PFSK-1 (cell line): ENCODE data around the gene SPTAN1.
A peak's percentile ranks its signal among the peaks of the same experiment; 100 is the strongest.

Source experiments
- FOXP2 ChIP-seq: optimal IDR thresholded peaks from 2 replicates; pipeline ENCODE3; 2011; ENCODE audit warnings: borderline replicate concordance, control low read depth, inconsistent platforms; ENCODE audit not compliant: insufficient read depth; ENCODE audit errors: extremely low read length, extremely low read depth
- TF ChIP-seq, protein P1 (sequence below), 2 experiments: IDR thresholded peaks; 2 replicates each; pipeline versions ENCODE4 v1.6.1 to v1.8.0; 2011 to 2012; ENCODE audit warnings: low read depth in 2 of 2, low read length in 2 of 2, control low read depth in 1 of 2, inconsistent platforms in 1 of 2, mild to moderate bottlenecking in 1 of 2, moderate library complexity in 1 of 2; ENCODE audit not compliant: insufficient read depth in 1 of 2

DNA sequence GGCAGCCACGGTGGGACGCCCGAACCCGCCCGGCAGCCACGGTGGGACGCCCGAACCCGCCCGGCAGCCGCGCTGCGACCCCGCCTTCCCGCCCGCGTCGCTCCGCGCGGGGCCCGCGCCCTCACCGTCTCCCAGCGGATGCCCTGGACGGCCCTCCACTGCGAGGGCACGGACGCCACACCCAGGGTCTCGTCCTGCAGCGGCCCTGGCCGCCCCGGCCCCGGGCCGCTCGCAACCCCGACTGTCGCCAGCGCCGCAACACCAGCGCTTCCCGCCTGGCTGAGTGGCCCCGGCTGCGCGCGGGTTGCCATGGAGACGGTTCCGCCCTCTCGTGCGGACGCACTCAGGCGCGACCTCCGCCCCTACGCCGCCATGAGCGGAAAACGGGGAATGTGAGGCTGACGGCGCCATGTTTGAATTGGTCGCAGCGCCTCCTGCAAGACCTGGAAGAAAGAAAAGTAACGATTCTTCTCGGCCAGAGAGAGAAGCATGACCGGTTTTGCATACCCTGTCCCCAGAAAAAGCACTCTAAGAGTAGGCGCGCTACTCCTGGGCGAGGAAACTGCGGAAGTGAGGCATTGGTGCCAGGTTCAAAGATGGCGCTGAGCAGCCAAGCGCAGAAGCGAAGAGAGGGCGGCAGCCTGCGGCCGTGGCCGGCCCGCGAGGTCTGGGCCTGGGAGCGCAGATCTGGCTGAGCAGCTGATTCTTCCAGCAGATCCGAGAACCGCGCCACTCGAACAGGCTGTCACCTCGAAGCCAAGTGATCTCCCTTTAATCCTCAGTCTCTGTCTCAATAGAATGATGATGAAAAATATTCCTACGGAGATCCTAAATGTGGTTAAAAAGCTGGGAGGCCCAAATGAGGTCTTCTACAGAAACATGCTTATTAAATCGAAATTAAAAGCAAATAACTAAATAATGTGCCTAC is 104.3 kb downstream of the SPTAN1 start, which contains the start of gene DYNC2I2:
- TF ChIP-seq, protein P1, sequence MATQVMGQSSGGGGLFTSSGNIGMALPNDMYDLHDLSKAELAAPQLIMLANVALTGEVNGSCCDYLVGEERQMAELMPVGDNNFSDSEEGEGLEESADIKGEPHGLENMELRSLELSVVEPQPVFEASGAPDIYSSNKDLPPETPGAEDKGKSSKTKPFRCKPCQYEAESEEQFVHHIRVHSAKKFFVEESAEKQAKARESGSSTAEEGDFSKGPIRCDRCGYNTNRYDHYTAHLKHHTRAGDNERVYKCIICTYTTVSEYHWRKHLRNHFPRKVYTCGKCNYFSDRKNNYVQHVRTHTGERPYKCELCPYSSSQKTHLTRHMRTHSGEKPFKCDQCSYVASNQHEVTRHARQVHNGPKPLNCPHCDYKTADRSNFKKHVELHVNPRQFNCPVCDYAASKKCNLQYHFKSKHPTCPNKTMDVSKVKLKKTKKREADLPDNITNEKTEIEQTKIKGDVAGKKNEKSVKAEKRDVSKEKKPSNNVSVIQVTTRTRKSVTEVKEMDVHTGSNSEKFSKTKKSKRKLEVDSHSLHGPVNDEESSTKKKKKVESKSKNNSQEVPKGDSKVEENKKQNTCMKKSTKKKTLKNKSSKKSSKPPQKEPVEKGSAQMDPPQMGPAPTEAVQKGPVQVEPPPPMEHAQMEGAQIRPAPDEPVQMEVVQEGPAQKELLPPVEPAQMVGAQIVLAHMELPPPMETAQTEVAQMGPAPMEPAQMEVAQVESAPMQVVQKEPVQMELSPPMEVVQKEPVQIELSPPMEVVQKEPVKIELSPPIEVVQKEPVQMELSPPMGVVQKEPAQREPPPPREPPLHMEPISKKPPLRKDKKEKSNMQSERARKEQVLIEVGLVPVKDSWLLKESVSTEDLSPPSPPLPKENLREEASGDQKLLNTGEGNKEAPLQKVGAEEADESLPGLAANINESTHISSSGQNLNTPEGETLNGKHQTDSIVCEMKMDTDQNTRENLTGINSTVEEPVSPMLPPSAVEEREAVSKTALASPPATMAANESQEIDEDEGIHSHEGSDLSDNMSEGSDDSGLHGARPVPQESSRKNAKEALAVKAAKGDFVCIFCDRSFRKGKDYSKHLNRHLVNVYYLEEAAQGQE (IDR thresholded peaks at IDR 0.05; ENCODE audit: insufficient read depth in 1 of 2, low read depth in 2 of 2, low read length in 2 of 2): no peak
- TF ChIP-seq FOXP2: peak; percentile 75
